Retinal pigment epithelial cell (primary cell): ENCODE measurements around the gene SAMD15.
"Not testable (repeated sequence)": the region's sequence is repeated elsewhere in the genome, so short reads cannot be mapped to it uniquely, and the experiment has no call there.

Source experiments
- DNase-seq: peaks from one replicate; pipeline ENCODE4 v3.0.0-alpha.2; 2010; ENCODE audit warnings: low read depth
- H3K4me3 ChIP-seq: 2 replicates; pipeline ENCODE4 v1.5.1; 2011; ENCODE audit warnings: mild to moderate bottlenecking, low read length, control low read depth, moderate library complexity
- CTCF ChIP-seq: conservative IDR thresholded peaks from 2 replicates; pipeline ENCODE4 v1.5.1; 2011; ENCODE audit warnings: low read depth, low read length, control low read depth, inconsistent platforms

The SAMD15 gene

GRCh38 chr14:77376771-77377501, at the start of gene SAMD15, which contains the start of gene TMED8:
SAMD15 (plus strand) TSS chr14:77377379; CDS start chr14:77377419, 40 bp downstream.
TMED8 (minus strand) TSS chr14:77377094; CDS start chr14:77377053, 41 bp downstream.
- TF ChIP-seq CTCF, result peak; percentile 23
- peak; percentile 58 for DNase-seq
- peak within 1 kb of the TSS; percentile 92 for H3K4me3 ChIP-seq

- TF ChIP-seq CTCF, result no peak
- no peak for DNase-seq
- no peak overlapping the region for H3K4me3 ChIP-seq
Measured at GRCh38 chr14:77329872-77330271, 47.3 kb upstream of the SAMD15 start.

DNA sequence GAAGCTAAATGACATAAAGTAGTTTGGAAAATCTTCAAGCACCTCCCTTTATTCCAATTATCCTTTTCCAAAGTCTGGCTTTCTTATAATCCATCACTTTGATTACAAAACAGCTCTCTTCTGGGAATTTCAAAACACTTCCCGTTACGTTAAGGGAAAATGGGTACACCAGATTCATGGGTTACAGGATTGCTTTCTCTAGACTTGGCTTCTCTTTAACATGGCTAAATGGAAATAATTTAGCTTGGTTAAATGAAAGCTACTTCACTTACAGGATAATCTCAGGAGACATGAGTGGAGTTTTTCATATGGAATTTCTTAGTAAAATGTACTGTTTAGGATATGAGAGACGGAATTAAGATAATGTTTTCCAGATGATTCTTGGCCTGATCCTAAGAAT, 41.6 kb upstream of the SAMD15 start:
- no peak for TF ChIP-seq CTCF
- no peak for DNase-seq
- H3K4me3 ChIP-seq, result no peak overlapping the region

DNA sequence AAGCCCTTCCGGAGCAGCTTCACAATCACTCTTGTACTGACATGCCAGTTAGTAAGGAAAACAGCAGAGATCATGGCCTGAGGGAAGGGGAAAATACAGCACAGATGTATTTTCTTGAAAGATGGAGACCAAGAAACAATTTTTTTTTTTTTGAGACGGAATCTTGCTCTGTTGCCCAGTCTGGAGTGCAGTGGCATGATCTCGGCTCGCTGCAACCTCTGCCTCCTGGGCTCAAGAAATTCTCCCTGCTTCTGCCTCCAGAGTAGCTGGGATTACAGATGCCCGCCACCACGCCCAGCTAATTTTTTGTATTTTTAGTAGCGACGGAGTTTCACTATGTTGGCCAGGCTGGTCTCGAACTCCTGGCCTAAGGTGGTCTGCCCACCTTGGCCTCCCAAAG, 39.9 kb upstream of the SAMD15 start:
- DNase-seq, result not testable (repeated sequence)

GRCh38 chr14:77337880-77338279, 39.3 kb upstream of the SAMD15 start:
- no peak overlapping the region for H3K4me3 ChIP-seq
- no peak for TF ChIP-seq CTCF
- no peak for DNase-seq

More for the DNA sequence above, 39.9 kb upstream of the SAMD15 start:
- not testable (repeated sequence) for H3K4me3 ChIP-seq

DNA sequence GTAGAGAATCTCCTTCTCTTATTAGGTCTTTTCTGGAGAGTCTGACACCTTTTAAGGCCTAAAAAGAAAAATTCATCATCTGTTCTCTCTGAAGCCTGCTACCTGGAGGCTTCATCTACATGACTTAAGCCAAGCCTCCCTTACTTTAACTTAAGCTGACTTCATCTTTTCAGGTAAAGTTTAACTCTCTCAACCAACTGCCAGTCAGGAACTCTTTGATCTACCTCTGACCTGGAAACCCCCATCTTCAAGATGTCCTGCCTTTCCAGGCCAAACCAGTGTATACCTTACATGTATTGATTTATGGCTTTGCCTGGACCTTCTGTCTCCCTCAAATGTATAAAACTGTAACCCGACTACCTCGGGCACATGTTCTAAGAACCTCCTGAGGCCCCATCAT, 38.9 kb upstream of the SAMD15 start:
- TF ChIP-seq CTCF, result no peak

DNA sequence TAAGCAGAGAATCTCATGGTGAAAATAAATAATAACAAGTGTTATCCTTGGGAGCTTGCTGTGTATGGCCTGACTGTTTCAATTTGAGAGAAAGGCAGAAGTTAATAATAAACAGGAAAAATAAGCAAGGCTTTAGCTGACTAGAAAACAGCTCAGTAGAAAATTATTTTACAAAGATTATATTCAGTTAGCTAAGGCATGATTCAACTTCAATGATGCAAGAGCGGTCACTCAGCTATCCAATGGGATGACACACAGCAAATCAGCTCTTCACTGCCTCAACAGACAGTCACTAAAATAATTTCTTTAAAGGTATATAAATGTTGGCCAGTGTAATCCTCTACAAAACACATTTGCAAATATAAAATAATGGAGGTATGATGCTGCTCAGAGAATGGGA, 37.8 kb upstream of the SAMD15 start:
- DNase-seq, result no peak
- H3K4me3 ChIP-seq, result no peak overlapping the region
- no peak for TF ChIP-seq CTCF

More for the DNA sequence above, 38.9 kb upstream of the SAMD15 start:
- no peak for DNase-seq
- H3K4me3 ChIP-seq, result no peak overlapping the region
